ENCODE measurements around the gene DCLK1.

- TF ChIP-seq CTCF (IDR thresholded peaks at IDR 0.05 in 8 of 11, conservative IDR thresholded peaks at IDR 0.05 in 3 of 11) (no peak), POLR2A (IDR thresholded peaks at IDR 0.05) (no peak), POLR2AphosphoS5 (IDR thresholded peaks at IDR 0.05) (no peak)
Observed at GRCh38 chr13:36026531-36026930, 104.7 kb downstream of the DCLK1 start.

Data from spleen (tissue), 7 donors.